Stimulated activated CD8-positive, alpha-beta memory T cell treated with anti-CD3 and anti-CD28 coated beads, Interleukin-12 subunit alpha, Interleukin-12 subunit beta, amount 100 ng/mL, for 24 hours (primary cell): Measurements from ENCODE around the gene CDK10.
"Not testable (repeated sequence)": the region's sequence is repeated elsewhere in the genome, so short reads cannot be mapped to it uniquely, and the experiment has no call there.

Experiments used
- DNase-seq: peaks from one replicate; pipeline ENCODE4 v3.0.0-alpha.2; 2020; ENCODE audit errors: extremely low read depth

Gene CDK10

GRCh38 chr16:89695875-89696669 is 9.6 kb downstream of the CDK10 start:
- no peak for DNase-seq

DNA sequence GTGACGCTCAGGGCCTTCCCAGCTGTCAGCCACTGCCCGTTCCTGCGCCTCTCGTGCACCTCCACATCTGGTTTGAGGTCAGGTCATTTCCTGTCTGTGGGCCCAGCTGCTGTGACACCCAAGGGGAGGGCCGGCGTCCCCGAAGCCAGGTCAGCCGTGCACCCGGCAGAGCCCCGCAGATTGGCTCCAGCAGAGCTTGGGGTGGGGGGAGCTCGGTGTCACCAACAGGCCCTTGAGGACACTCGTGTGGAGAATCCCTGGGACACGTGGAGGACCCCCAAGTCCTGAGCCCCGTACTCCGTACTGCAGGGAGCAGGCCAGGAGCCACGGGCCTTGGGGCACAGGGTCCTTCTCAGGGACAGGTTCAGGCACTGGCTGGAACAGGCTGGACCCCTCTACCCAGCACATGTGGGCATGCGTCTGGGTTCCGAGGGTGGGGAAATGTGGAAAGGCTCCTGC is 10.2 kb downstream of the CDK10 start:
- no peak for DNase-seq

DNA sequence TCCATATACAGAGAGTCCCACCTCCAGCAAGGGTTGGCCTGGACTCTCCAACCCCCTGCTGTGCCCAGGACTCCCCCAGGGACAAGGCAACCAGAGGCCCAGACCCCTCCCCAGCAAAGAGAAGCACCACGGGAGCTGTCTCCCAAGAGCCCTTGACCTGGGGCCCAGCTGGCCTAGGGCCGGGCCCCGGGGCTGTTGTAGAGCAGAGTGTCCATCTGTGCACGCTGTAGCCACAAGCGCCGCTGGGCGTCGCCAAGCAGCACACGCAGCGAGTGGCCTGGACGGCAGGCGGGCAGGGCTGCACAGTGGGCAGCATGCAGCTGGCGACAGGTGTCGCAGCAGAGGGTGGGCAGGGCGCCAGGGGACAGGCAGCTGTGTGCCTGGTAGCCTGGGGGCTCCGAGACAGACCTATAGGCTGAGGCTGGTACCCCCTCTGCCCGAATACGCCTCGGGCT is 10.7 kb downstream of the CDK10 start:
- no peak for DNase-seq

DNA sequence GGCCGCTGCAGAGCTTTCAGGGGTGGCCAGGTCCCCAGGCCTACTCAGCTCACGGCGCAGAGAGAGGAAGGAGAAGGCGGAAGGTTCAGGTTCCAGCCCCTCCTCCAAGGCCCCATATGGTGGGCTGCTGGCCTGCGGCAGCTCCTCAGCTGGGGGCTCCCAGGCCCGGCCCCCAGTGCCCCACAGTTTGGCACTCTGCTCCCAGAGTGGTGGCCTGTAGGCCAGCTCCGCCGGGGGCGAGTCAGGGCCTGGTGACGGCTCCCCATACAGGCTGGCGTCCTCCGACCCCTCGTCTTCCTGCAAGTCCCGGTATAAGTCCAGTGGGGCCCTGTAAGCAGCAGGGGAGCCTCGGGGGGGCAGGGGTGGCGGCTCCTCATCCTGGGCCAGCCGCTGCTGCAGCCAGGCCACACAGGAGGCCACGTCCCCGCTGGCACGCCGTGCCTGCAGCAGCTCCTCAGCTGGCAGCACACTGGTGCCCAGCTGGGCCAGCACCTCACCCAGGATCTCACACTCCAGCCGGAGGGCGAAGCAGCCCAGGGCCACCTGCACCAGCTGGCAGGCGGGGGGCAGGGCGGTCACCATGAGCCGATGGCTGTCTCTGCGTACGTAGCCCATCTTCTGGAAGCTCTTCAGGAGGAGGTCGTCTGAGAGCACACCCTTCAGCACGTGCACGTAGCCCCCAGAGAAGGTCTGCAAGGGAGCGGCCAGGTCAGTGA is 11.3 kb downstream of the CDK10 start:
- DNase-seq: no peak

DNA sequence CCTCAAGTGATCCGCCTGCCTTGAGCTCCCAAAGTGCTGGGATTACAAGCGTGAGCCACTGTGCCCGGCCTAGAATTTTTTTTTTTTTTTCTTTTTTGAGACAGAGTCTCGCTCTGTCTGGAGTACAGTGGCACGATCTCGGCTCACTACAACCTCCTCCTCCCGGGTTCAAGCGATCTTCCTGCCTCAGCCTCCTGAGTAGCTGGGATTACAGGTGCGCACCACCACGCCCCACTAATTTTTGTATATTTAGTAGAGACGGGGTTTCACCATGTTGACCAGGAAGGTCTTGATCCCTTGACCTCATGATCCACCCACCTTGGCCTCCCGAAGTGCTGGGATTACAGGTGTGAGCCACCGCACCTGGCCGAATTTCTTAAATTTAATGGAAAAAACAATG is 12.2 kb downstream of the CDK10 start:
- DNase-seq: not testable (repeated sequence)

GRCh38 chr16:89699629-89700099 is 13.2 kb downstream of the CDK10 start:
- not testable (repeated sequence) for DNase-seq

GRCh38 chr16:89700100-89700648 is 13.7 kb downstream of the CDK10 start:
- DNase-seq: peak; percentile 92

DNA sequence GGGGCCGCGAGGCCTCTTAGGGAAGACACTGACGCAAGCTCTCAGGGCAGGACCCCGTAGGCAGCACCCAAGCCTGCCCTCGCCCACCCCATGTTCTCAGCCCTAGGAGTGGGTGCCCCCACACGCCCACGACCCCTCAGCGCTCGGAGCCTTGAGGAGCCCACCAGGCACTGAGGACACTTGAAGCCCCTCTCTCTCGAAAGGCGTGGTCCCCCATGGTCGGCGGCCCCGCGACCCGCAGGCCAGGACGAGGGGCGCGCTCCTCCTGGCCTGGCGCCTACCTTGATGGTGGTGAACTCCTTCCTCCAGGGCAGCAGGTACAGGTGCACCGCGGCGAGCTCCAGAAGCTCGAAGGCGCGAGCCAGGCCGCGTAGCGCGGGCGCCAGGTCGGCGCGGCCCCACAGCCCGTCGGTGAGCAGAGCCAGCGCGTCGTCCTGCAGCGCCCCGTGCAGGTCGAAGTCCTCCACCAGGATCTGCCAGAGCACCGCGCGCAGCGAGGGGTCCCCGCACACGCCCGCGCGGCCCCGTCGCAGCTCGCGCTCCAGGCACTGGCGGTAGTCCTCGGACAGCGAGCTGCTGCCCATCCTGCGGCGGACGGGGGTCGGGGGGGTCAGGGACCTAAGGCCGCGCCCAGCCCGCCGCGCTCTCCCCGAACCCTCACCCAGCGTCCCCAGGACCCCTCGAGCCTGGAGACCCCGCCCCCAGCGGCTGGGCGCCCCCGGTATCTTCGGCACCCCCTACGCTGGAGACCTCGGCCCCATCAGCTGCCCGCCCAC is 14.3 kb downstream of the CDK10 start:
- DNase-seq: no peak

DNA sequence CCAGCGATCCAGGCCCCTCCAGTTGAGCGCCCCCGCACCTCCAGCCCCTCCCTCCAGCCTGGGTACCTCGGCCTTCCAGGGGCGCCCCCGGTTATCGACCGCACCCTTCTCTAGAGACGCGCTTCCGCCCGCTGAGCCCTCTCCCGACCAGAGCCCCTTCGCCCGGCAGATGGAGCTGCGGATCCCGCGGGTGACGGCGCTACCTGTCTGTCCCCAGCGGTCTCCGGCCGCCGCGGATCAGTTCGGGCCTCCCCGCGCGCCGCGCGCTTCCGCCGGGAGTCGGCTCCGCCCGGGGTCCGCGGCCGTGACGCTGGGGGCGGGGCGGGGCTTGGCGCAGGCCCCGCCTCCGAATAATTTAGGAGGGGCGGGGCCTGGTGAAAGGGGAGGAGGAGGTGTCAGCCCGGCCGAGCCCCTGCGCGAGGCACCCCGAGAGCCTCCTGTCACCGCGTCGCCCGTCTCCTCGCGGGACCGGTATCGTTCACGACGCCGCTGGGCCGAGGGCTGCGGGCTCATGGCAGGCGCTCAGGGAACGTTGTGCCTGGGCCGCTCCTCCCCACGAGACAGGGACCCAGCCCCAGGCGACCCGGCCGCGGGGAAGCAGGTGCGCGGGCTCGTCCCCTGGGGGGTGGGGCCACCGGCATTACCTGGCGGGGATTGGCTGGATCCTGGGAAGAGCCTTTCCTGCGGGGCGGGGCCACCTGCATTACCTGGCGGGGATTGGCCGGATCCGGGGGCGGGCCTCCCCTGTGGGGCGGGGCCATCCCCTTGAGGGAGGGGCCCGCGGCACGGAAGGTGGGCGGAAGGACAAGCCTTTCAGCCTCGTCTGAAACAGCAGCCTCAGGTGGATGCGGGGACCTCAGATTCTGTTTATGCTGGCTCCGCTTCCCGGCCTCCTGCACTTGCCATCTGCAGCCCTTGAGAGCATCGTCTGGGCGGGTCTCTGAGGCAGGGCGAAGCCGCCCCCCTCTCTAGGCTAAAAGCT is 15.2 kb downstream of the CDK10 start, which contains the start of gene SPATA2L:
SPATA2L (minus strand) TSS at position 281 of the 982 bp plus-strand sequence. CDS start 473 bp downstream, outside the sequence.
- peak; percentile 93 for DNase-seq

GRCh38 chr16:89704281-89704680 is 17.8 kb downstream of the CDK10 start:
- no peak for DNase-seq

DNA sequence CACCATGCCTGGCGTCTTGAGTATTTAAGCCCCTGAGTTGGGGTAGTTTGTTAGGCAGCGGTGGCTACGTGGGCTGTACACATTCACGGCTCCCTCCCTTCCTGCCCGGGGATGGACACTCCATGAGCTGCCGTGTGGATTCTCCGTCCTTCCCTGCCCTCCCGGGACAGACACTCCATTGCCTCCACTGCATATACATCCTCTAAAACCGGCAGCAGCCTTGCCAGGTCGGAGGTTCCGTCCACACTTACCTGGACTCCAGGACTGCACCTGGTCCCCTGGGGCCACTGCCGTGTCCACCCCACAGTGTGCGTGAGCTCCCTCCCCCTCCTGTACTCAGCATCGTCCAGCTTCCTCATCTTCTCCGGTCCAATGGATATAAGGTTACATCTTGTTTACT is 18.5 kb downstream of the CDK10 start:
- DNase-seq: no peak

- DNase-seq: no peak
Observed at GRCh38 chr16:89706518-89707260, 20.2 kb downstream of the CDK10 start.

GRCh38 chr16:89707695-89708094 is 21.2 kb downstream of the CDK10 start:
- DNase-seq: no peak

- DNase-seq: no peak
Observed at GRCh38 chr16:89708481-89708931, 22.0 kb downstream of the CDK10 start.

GRCh38 chr16:89709166-89709565 is 22.7 kb downstream of the CDK10 start:
- DNase-seq: no peak

DNA sequence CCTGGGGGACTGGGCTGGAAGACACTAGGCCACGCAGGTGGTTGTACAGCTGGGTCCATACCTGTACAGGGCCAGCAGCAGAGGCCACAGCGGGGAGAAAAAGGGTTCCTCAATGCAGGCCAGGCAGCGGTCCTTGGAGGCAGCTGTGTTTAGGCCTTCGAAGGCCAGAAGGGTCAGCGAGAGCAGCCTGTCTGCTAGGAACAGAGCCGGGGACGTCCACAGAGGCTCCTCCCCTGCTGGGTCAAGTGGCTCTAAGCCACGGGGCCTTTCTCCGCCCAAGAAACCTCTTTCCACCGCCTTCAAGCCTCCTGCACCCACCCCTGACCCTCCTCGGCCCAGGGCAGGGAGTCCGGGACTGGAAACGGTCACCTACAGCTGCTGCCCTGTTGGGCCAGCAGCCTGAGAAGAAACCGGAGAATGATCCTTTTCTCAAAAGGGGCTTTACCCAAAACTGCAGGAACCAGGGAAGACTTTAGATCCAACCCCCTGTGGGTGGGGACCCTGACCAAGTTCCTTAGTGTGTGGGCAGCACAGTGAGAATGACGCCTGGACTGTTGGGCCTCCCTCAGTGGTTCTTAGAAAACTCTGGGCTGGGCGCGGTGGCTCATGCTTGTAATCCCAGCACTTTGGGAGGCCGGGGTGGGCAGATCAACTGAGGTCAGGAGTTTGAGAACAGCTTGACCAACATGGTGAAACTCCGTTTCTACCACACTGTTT is 23.4 kb downstream of the CDK10 start:
- DNase-seq: no peak

DNA sequence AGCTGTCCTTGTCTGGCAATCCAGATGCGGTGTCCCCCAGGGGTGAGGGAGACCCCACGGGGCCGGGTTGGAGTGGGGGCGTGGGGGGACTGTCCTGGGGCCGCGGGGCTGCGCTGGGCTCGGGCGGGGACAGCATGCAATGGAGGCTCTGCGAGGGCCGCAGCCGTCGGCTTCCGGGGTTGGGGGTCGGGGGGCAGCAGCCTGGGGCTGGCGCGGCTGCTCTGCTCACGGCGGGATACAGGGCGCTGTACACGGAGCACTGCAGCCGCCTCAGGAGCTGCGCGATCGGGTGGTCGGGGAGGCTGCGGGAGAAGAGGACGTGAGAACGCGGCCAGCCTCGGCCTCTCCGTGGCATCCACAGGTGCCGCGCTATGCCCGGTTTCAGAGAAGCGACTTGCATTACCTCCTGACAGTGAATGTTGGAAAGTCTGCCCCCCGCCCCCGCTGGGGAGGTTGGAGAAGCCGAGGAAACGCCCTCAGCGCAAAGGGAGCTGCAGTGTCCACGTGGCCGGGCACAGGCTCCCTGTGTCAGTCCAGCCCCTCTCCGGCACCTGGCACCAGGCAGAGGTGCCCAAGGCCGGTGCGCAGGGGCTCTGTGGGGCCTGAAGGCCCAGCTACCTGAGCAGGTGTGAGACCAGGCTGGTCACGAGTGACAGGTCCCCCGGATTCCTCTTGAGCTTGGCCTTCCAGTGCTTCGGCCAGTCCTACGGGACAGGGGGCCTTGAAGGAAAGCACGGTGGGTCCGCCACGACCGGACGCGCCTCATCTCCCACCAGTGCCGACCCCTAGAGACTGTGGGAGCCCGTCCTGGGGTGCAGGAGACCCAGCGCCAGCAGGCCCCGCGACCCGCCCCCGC is 24.4 kb downstream of the CDK10 start:
- no peak for DNase-seq
